IMR-90 (cell line): ENCODE results near the gene RIPK3. TPM values are rescaled to one million over a fixed set of nuclear protein-coding genes. Genes with fewer than 3 reads are reported as not detected.

ENCODE experiments used
- ATAC-seq: fragments of 200-7000 bp; cut with Tn5 transposase; 2 replicates; pipeline ENCODE4 v1.9.1; 2020; ENCODE audit warnings: low read depth, mild to moderate bottlenecking, moderate library complexity
- BruUV-seq: library from RNA; stranded (reverse); fragments of 400-500 nt; replicated peaks from 2 replicates; lab custom pipeline; 2021; lab: Mats Ljungman, UMichigan
- CTCF ChIA-PET: fragments of 300-600 bp; formaldehyde crosslinking; extraction: SDS; loops from one replicate; lab custom pipeline; 2021; ENCODE audit warnings: antibody characterized with exemption; lab: Yijun Ruan, JAX
- POLR2A ChIA-PET: fragments of 300-600 bp; sonication (Branson Sonifier 250); formaldehyde crosslinking; loops from one replicate; lab custom pipeline; 2022; ENCODE audit warnings: antibody characterized with exemption; ENCODE audit not compliant: unreplicated experiment; lab: Charles Lee
- DNase-seq: peaks from one replicate; pipeline ENCODE4 v3.0.0; 2013
- H2AFZ ChIP-seq: replicated peaks from 2 replicates; pipeline ENCODE3; 2013; ENCODE audit warnings: low read length, mild to moderate bottlenecking; ENCODE audit not compliant: poor library complexity
- H2AK5ac ChIP-seq: 2 replicates; pipeline ENCODE4 v1.6.1; 2013; ENCODE audit warnings: low read depth, low read length, inconsistent platforms
- H2AK9ac ChIP-seq: replicated peaks from 2 replicates; pipeline ENCODE3; 2013; ENCODE audit warnings: mild to moderate bottlenecking, low read depth, low read length, moderate library complexity; ENCODE audit not compliant: poor library complexity
- H2BK120ac ChIP-seq: 2 replicates; pipeline ENCODE4 v1.6.1; 2013; ENCODE audit warnings: low read depth, low read length, inconsistent platforms
- H2BK15ac ChIP-seq: 3 replicates; pipeline ENCODE4 v1.6.1; 2013; ENCODE audit warnings: low read depth, low read length, inconsistent platforms
- H2BK20ac ChIP-seq: 2 replicates; pipeline ENCODE4 v1.6.1; 2013; ENCODE audit warnings: low read depth, mild to moderate bottlenecking, inconsistent platforms, low read length, moderate library complexity
- H2BK5ac ChIP-seq: 2 replicates; pipeline ENCODE4 v1.6.1; 2013; ENCODE audit warnings: mild to moderate bottlenecking, low read depth, low read length, inconsistent platforms; ENCODE audit not compliant: poor library complexity, severe bottlenecking
- H3K14ac ChIP-seq: replicated peaks from 2 replicates; pipeline ENCODE4 v1.6.1; 2013; ENCODE audit warnings: low read depth, low read length, inconsistent platforms
- H3K18ac ChIP-seq: 2 replicates; pipeline ENCODE4 v1.6.1; 2013; ENCODE audit warnings: low read depth, low read length, control low read depth
- H3K23ac ChIP-seq: 2 replicates; pipeline ENCODE4 v1.6.1; 2013; ENCODE audit warnings: low read depth, low read length, inconsistent platforms
- H3K27ac ChIP-seq: 2 replicates; pipeline ENCODE4 v1.5.1; 2013; ENCODE audit warnings: mild to moderate bottlenecking, control low read depth, low read length; ENCODE audit not compliant: insufficient read depth
- H3K27me3 ChIP-seq: 2 replicates; pipeline ENCODE4 v1.6.1; 2013; ENCODE audit warnings: low read length; ENCODE audit not compliant: control insufficient read depth, insufficient read depth
- H3K36me3 ChIP-seq: 2 replicates; pipeline ENCODE4 v1.6.1; 2013; ENCODE audit warnings: low read length, mixed read lengths; ENCODE audit not compliant: control insufficient read depth, insufficient read depth
- H3K4ac ChIP-seq: 2 replicates; pipeline ENCODE4 v1.6.1; 2013; ENCODE audit warnings: low read depth, low read length, inconsistent platforms
- H3K4me1 ChIP-seq: 2 replicates; pipeline ENCODE4 v1.6.1; 2013; ENCODE audit warnings: low read length, mixed read lengths; ENCODE audit not compliant: control insufficient read depth, insufficient read depth
- H3K4me2 ChIP-seq: 2 replicates; pipeline ENCODE4 v1.6.1; 2013; ENCODE audit warnings: low read depth, mild to moderate bottlenecking, control low read depth, low read length, moderate library complexity
- H3K4me3 ChIP-seq: 2 replicates; pipeline ENCODE4 v1.5.1; 2013; ENCODE audit warnings: low read depth, mild to moderate bottlenecking, control low read depth, low read length, moderate library complexity; ENCODE audit not compliant: insufficient read depth
- H3K56ac ChIP-seq: 2 replicates; pipeline ENCODE4 v1.6.1; 2013; ENCODE audit warnings: low read length, inconsistent platforms; ENCODE audit not compliant: insufficient read depth; ENCODE audit errors: extremely low read depth
- H3K79me1 ChIP-seq, 2 experiments: 2 replicates each; pipeline ENCODE4 v1.6.1; 2013; ENCODE audit warnings: low read length in 2 of 2, inconsistent platforms in 1 of 2, low read depth in 1 of 2
- H3K9ac ChIP-seq: 2 replicates; pipeline ENCODE4 v1.6.1; 2013; ENCODE audit warnings: low read depth, low read length, control low read depth
- H3K9me1 ChIP-seq: 2 replicates; pipeline ENCODE4 v1.6.1; 2013; ENCODE audit warnings: low read length, inconsistent platforms; ENCODE audit not compliant: insufficient read depth
- H3K9me3 ChIP-seq: 2 replicates; pipeline ENCODE4 v1.6.1; 2013; ENCODE audit warnings: low read length; ENCODE audit not compliant: control insufficient read depth, insufficient read depth
- H4K20me1 ChIP-seq: 2 replicates; pipeline ENCODE4 v1.6.1; 2013; ENCODE audit warnings: low read length, inconsistent platforms; ENCODE audit not compliant: insufficient read depth
- H4K5ac ChIP-seq: 2 replicates; pipeline ENCODE4 v1.6.1; 2013; ENCODE audit warnings: mild to moderate bottlenecking, low read depth, low read length, control low read depth
- H4K8ac ChIP-seq, 2 experiments: 2 replicates each; pipeline ENCODE4 v1.6.1; 2013; ENCODE audit warnings: low read depth in 2 of 2, low read length in 2 of 2, control low read depth in 1 of 2, inconsistent platforms in 1 of 2
- H4K91ac ChIP-seq: 2 replicates; pipeline ENCODE4 v1.6.1; 2013; ENCODE audit warnings: low read depth, low read length, inconsistent platforms; ENCODE audit not compliant: insufficient read depth
- BHLHE40 ChIP-seq: fragments of 150-350 bp; IDR thresholded peaks from 2 replicates; pipeline ENCODE4 v1.6.1; 2016; ENCODE audit warnings: mild to moderate bottlenecking, low read depth, low read length
- CEBPB ChIP-seq: IDR thresholded peaks from 2 replicates; pipeline ENCODE4 v1.6.1; 2012; ENCODE audit warnings: low read depth, low read length, improper control_type of control experiment
- CTCF ChIP-seq: conservative IDR thresholded peaks from 2 replicates; pipeline ENCODE4 v1.5.1; 2012; ENCODE audit warnings: mild to moderate bottlenecking, low read depth, low read length, improper control_type of control experiment
- ELK1 ChIP-seq: fragments of 150-350 bp; IDR thresholded peaks from 2 replicates; pipeline ENCODE4 v1.6.1; 2016; ENCODE audit warnings: low read depth, mild to moderate bottlenecking, low read length, moderate library complexity, borderline replicate concordance
- FOS ChIP-seq: fragments of 150-350 bp; IDR thresholded peaks from 2 replicates; pipeline ENCODE4 v1.6.1; 2016; ENCODE audit warnings: low read depth, low read length
- MAFK ChIP-seq: IDR thresholded peaks from 2 replicates; pipeline ENCODE4 v1.6.1; 2012; ENCODE audit warnings: low read depth, low read length, improper control_type of control experiment
- MXI1 ChIP-seq: IDR thresholded peaks from 2 replicates; pipeline ENCODE4 v1.6.1; 2012; ENCODE audit warnings: low read depth, mild to moderate bottlenecking, low read length, moderate library complexity, borderline replicate concordance
- POLR2A ChIP-seq: IDR thresholded peaks from 2 replicates; pipeline ENCODE4 v1.6.1; 2012; ENCODE audit warnings: mild to moderate bottlenecking, low read depth, low read length
- SMC3 ChIP-seq: fragments of 150-350 bp; IDR thresholded peaks from 2 replicates; pipeline ENCODE4 v1.6.1; 2016; ENCODE audit warnings: low read depth, mild to moderate bottlenecking, antibody characterized with exemption, low read length, moderate library complexity
- USF2 ChIP-seq: fragments of 150-350 bp; IDR thresholded peaks from 2 replicates; pipeline ENCODE4 v1.6.1; 2017; ENCODE audit warnings: mild to moderate bottlenecking, antibody characterized with exemption, low read length, low read depth
- WGBS, 2 experiments: methylation state at CpG; one replicate each; pipeline versions ENCODE4 v1.1.5 to v1.1.7; 2013; ENCODE audit warnings: missing lambda C conversion rate in 2 of 2; ENCODE audit not compliant: insufficient read length in 1 of 2; ENCODE audit errors: extremely low coverage in 2 of 2; 5-methylcytosine and 5-hydroxymethylcytosine counted together
- dilution Hi-C: fragments of 300-500 bp; cut with HindIII; formaldehyde crosslinking; loops from one replicate; pipeline ENCODE4 v1.14.3; 2018; ENCODE audit warnings: low sequenced_read_pairs; ENCODE audit not compliant: unreplicated experiment
- in situ Hi-C: fragments of 300-500 bp; cut with MboI; formaldehyde crosslinking; loops from 3 replicates; pipeline ENCODE4 v1.14.3; 2019; ENCODE audit warnings: low sequenced_read_pairs, inconsistent platforms, mixed read lengths
- intact Hi-C: fragments of 100-400 bp; cut with micrococcal nuclease; formaldehyde crosslinking; loops from 2 replicates; pipeline ENCODE4 v1.10.0; 2022
- polyA plus RNA-seq, 3 experiments: library from polyadenylated mRNA; depleted of rRNA; stranded (reverse); fragments of >200 nt; gene quantifications; 2 replicates each; pipeline ENCODE4 v1.2.3, GENCODE V29; 2012; ENCODE audit warnings: low replicate concordance in 1 of 3
- total RNA-seq: library from RNA; depleted of rRNA; stranded (reverse); fragments of >200 nt; gene quantifications from 2 replicates; pipeline ENCODE4 v1.2.3, GENCODE V29; 2012

The RIPK3 gene
- total and polyA plus RNA-seq, 2 of the 4 experiments (the other 2 are of a cell fraction): 0.09 TPM; not detected in 1

- H3K9me1 ChIP-seq: peaks cover 7% of the 10 kb centered on the region
- H4K91ac ChIP-seq: no peak overlapping the region
- no peak overlapping the region for H2AFZ ChIP-seq
- no peak overlapping the region for H2BK15ac ChIP-seq
- dilution Hi-C loops: no loop called here
- H3K9me3 ChIP-seq: no peaks in the 10 kb centered on the region
- H3K4me2 ChIP-seq: no peak overlapping the region
- no peak overlapping the region for H3K18ac ChIP-seq
- in situ Hi-C loops: no loop called here
- H3K36me3 ChIP-seq: peaks cover 31% of the 10 kb centered on the region
- peaks cover 7% of the 10 kb centered on the region for H3K27me3 ChIP-seq
- no peak overlapping the region for H2BK5ac ChIP-seq
- no peak overlapping the region for H3K56ac ChIP-seq
- no peak overlapping the region for H3K4ac ChIP-seq
- no CpG with 5 or more reads among the region's 15 CpGs for WGBS, 2 experiments
- no peak overlapping the region for H3K9ac ChIP-seq
- TF ChIP-seq MXI1: no peak
- TF ChIP-seq CTCF: no peak
- no peak for TF ChIP-seq USF2
- no peak for TF ChIP-seq MAFK
- no peak for TF ChIP-seq SMC3
- no peak for TF ChIP-seq BHLHE40
- no peak for TF ChIP-seq FOS
- TF ChIP-seq POLR2A: no peak
- no peak for TF ChIP-seq ELK1
- no peak for TF ChIP-seq CEBPB
- H3K4me3 ChIP-seq: no peak overlapping the region
- ATAC-seq (no peak), DNase-seq (no peak)
- H3K4me1 ChIP-seq: no peaks in the 10 kb centered on the region
- no peaks in the 10 kb centered on the region for H3K79me1 ChIP-seq
- no peak overlapping the region for H3K14ac ChIP-seq
- no peak overlapping the region for H2AK5ac ChIP-seq
- no peak overlapping the region for H3K27ac ChIP-seq
- H2BK120ac ChIP-seq: no peak overlapping the region
- H4K8ac ChIP-seq: no peak overlapping the region
- 0 out of 2 replicates have a peak, but pooled peaks cover 3% of the 10 kb centered on the region for H4K20me1 ChIP-seq
- no TSS peak for BruUV-seq
- H3K23ac ChIP-seq: no peak overlapping the region
- H2AK9ac ChIP-seq: no peak overlapping the region
- ChIA-PET POLR2A (interaction anchor here (1.2 kb wide), 1 partner anchor 9 kb away, joined by 3 read pairs; no protein-coding TSS in a partner anchor), CTCF (no interaction called here)
- intact Hi-C loops: no loop called here
- H4K5ac ChIP-seq: no peak overlapping the region
- H2BK20ac ChIP-seq: no peak overlapping the region
Observed at GRCh38 chr14:24379907-24380730, 40.3 kb upstream of the RIPK3 start.
